Aorta (tissue), 5 donors: ENCODE measurements around the gene CEP126. TPM values are rescaled to one million over a fixed set of nuclear protein-coding genes. Genes with fewer than 3 reads are reported as not detected.
"Not testable (repeated sequence)": the region's sequence is repeated elsewhere in the genome, so short reads cannot be mapped to it uniquely, and the experiment has no call there.

Experiments used
- ATAC-seq: fragments of 200-7000 bp; cut with Tn5 transposase; one replicate; pipeline ENCODE4 v1.9.1; 2022; ENCODE audit warnings: moderate library complexity; ENCODE audit not compliant: low FRiP score
- DNase-seq, 2 donors: peaks; one replicate each; pipeline ENCODE4 v3.0.0-alpha.2; 2020
- H3K27ac ChIP-seq, 2 donors: one replicate each; pipeline ENCODE4 v1.5.1; 2013; ENCODE audit warnings: low read length in 2 of 2, mild to moderate bottlenecking in 2 of 2, moderate library complexity in 2 of 2, control low read depth in 1 of 2, inconsistent platforms in 1 of 2, low read depth in 1 of 2
- H3K27me3 ChIP-seq, 2 donors: one replicate each; pipeline ENCODE4 v1.6.1; 2013; ENCODE audit warnings: control low read depth in 1 of 2, low read length in 1 of 2, mild to moderate bottlenecking in 1 of 2, moderate library complexity in 1 of 2; ENCODE audit not compliant: insufficient read depth in 2 of 2, control insufficient read depth in 1 of 2
- H3K36me3 ChIP-seq, 2 donors: one replicate each; pipeline ENCODE4 v1.6.1; 2013; ENCODE audit warnings: control low read depth in 1 of 2, low read length in 1 of 2, mild to moderate bottlenecking in 1 of 2; ENCODE audit not compliant: insufficient read depth in 2 of 2, control insufficient read depth in 1 of 2
- H3K4me1 ChIP-seq, 2 donors: one replicate each; pipeline ENCODE4 v1.6.1; 2013; ENCODE audit warnings: low read length in 2 of 2, control low read depth in 1 of 2, mild to moderate bottlenecking in 1 of 2, moderate library complexity in 1 of 2; ENCODE audit not compliant: insufficient read depth in 2 of 2, control insufficient read depth in 1 of 2
- H3K4me3 ChIP-seq, 2 donors: one replicate each; pipeline ENCODE4 v1.5.1; 2013; ENCODE audit warnings: low read length in 2 of 2, control low read depth in 1 of 2, mild to moderate bottlenecking in 1 of 2
- H3K9me3 ChIP-seq: one replicate; pipeline ENCODE4 v1.6.1; 2013; ENCODE audit warnings: mild to moderate bottlenecking, low read length; ENCODE audit not compliant: control insufficient read depth
- WGBS, 2 donors: extraction: QIAGEN DNeasy Blood & Tissue Kit; methylation state at CpG; one replicate each; pipeline ENCODE4 v1.1.7; 2013; 5-methylcytosine and 5-hydroxymethylcytosine counted together
- intact Hi-C, 2 donors: fragments of 100-400 bp; cut with DNase I; formaldehyde crosslinking; loops; one replicate each; pipeline versions ENCODE4 v1.14.2 to v1.15.0; 2022
- polyA plus RNA-seq, 2 donors: library from polyadenylated mRNA; stranded (reverse); fragments of 200-250 nt; gene quantifications; one replicate each; pipeline ENCODE4 v1.2.3, GENCODE V29; 2013
- total RNA-seq, 2 donors: library from RNA; stranded (reverse); fragmentation: NEBNext Ultra II Directional; extraction: Animal tissue kit (Norgen Biotek cat#: 25700); gene quantifications; one replicate each; pipeline ENCODE4 v1.2.1, GENCODE V29; 2021
- donor health status: healthy with polysubstance abuse.
- donor health status: Bipolar disorder and iron deficiency.
- donor health status: DM: no; HTN: no; CAD: no.
- donor health status: DM: no; HTN: no; CAD: no.
- donor health status: DM: yes; HTN: yes; CAD: no.

CEP126 gene
- total and polyA plus RNA-seq, 4 donors, result 3.0 to 14.7 (median 11.5) TPM

DNA sequence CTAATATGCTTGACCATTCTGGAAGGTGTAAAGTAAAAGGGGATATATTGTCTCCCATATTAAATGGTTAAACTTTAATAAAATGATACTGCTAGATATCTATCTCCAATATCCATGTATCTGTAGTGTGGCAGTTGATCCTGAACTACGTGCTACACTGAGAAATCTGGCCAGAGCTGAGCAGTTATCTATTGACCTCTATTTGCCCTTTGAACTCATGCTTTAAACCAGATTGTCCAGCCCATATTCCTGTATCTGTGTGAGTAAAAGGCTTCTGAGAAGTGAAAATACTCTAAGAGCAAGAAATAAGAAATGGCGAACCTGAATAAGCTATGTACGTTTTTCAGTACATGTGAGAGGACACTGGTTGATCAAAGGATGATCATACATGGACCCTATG, 40.5 kb downstream of the CEP126 start:
- Histone ChIP-seq H3K9me3 (no peaks in the 10 kb centered on the region), H3K27ac (no peak overlapping the region), H3K36me3 (peaks cover 3% of the 10 kb centered on the region in 2 donors), H3K27me3 (no peaks in the 10 kb centered on the region), H3K4me3 (no peak overlapping the region), H3K4me1 (no peaks in the 10 kb centered on the region)
- DNase-seq (no peak), ATAC-seq (no peak)
- 91 to 92% methylated on average over 3 of the region's 3 CpGs for WGBS, 2 donors
- intact Hi-C loops, result no loop called here

DNA sequence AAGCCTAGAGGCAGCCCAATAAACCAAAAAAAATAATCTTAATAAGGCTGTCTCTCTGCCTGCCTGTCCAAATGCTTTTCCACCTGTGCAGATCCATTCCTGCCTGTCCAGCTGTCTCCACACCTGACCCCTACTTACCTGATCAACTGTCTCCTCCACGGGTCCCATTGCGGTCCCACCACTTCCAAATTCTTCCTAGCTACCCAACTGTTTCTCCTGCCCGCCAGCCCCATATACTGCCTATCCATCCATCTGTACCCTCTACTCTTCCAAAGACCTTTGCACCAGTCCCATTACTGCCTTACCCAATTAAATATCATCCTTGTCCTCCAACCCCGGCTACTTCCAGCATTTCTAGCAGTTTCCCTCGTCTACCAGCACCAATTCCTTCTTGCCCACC, 40.9 kb downstream of the CEP126 start:
- WGBS, 2 donors, result 94 to 95% methylated on average over 5 of the region's 5 CpGs

DNA sequence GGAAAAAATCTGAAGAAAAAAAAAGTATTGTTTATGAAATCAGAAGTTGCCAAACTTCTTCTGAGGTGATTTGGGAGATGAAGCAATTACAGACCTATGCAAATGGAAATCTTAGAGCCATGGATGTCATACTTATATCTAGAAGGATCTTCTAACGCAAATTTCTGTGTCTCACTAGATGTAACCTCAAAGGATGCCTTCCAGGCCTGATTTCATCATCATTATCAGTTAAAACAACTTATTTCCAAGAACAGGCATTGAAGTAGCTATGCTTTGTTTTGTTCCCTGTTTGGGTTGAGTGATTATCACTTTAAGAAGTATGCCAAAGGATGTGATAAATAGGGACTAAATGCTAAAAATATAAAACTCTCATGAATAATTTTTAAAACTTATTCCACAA, 45.4 kb downstream of the CEP126 start:
- intact Hi-C loops, result no loop called here
- H3K4me3 ChIP-seq, result no peak overlapping the region
- H3K9me3 ChIP-seq, result no peaks in the 10 kb centered on the region
- H3K27me3 ChIP-seq, result no peaks in the 10 kb centered on the region
- no peaks in the 10 kb centered on the region for H3K4me1 ChIP-seq
- DNase-seq (no peak), ATAC-seq (no peak)
- no peak overlapping the region for H3K27ac ChIP-seq
- H3K36me3 ChIP-seq, result peaks cover 3 to 5% of the 10 kb centered on the region in 2 donors
- WGBS, 2 donors, result 90 to 100% methylated on average over 1 of the region's 1 CpG

More for the DNA sequence above, 40.9 kb downstream of the CEP126 start:
- DNase-seq (no peak), ATAC-seq (no peak)
- Histone ChIP-seq H3K4me1 (no peaks in the 10 kb centered on the region), H3K9me3 (no peaks in the 10 kb centered on the region), H3K27me3 (no peaks in the 10 kb centered on the region), H3K4me3 (no peak overlapping the region), H3K27ac (no peak overlapping the region), H3K36me3 (peaks cover 3% of the 10 kb centered on the region in 2 donors)
- intact Hi-C loops, result no loop called here

DNA sequence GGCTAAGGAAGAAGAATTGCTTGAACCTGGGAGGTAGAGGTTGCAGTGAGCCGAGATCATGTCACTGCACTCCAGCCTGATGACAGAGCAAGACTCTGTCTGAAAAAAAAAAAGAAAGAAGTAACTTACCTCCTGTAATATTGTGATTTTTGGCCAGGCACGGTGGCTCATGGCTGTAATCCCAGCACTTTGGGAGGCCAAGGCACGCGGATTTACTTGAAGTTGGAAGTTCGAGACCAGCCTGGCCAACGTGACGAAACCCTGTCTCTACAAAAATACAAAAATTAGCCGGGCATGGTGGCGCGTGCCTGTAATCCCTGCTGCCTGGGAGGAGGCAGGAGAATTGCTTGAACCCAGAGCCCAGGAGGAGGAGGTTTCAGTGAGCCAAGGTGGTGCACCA, 49.4 kb downstream of the CEP126 start:
- 94% methylated on average over 10 of the region's 10 CpGs for WGBS, 2 donors
- H3K36me3 ChIP-seq, intact Hi-C loops, H3K27ac ChIP-seq, H3K4me1 ChIP-seq, H3K27me3 ChIP-seq, DNase-seq, H3K4me3 ChIP-seq, H3K9me3 ChIP-seq, ATAC-seq: not testable (repeated sequence)

DNA sequence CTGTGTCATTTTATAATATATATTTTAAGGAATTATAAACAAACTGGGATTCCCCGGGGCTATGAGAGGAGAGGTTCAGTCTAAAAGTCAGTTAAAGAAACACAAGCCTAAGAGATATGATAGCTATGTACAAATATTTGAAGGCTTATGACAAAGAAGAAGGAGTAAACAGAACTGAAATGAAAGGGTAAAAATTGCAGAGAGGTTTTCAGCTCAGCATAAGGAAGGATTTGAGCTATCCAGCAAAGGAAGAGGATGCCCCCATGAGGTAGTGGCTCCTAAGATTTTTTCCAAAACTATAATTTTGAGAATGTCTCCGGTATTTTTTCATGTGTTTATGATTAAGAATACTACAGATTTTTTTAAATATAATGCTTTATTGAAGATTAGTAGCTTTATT, 59.4 kb downstream of the CEP126 start:
- 35 to 46% methylated on average over 2 of the region's 2 CpGs for WGBS, 2 donors
- Histone ChIP-seq H3K36me3 (no peaks in the 10 kb centered on the region), H3K4me1 (no peaks in the 10 kb centered on the region), H3K9me3 (no peaks in the 10 kb centered on the region), H3K27ac (no peak overlapping the region), H3K27me3 (no peaks in the 10 kb centered on the region), H3K4me3 (no peak overlapping the region)
- intact Hi-C loops, result no loop called here
- DNase-seq, result no peak
- ATAC-seq, result no peak

DNA sequence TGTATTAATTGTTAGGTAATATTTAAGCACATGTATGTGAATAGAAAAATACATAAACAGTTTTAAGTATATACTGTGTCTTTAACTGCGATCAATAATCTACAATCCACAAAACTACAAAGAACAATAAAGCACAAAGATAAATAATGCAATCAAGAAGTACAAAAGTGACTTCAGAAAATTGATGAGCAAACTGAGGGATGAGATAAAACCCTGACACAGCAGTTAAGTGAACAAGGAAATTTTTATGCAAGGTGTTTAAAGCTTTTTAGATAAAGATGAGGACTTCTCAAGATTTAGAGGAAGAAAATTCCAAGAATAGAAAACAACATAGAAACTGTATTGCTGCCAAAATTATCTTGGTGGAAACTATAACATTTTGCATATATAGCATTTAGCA, 60.0 kb downstream of the CEP126 start:
- intact Hi-C loops, result no loop called here
- no peak overlapping the region for H3K27ac ChIP-seq
- ATAC-seq (no peak), DNase-seq (no peak)
- no peaks in the 10 kb centered on the region for H3K36me3 ChIP-seq
- no peaks in the 10 kb centered on the region for H3K27me3 ChIP-seq
- 89 to 96% methylated on average over 1 of the region's 1 CpG for WGBS, 2 donors
- no peaks in the 10 kb centered on the region for H3K4me1 ChIP-seq
- H3K4me3 ChIP-seq, result no peak overlapping the region
- H3K9me3 ChIP-seq, result no peaks in the 10 kb centered on the region

DNA sequence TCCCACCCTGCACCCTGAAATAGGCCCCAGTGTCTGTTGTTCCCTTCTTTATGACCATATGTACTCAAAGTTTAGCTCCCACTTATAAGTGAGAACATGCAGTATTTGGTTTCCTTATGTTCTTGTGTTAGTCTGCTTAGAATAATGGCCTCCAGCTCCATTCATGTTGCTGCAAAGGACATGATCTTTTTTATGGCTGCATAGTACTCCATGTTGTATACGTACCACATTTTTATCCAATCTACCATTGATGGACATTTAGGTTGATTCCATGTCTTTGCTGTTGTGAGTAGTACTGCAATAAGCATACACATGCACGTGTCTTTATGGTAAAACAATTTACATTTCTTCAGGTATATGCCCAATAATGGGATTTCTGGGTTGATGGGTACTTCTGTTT, 60.9 kb downstream of the CEP126 start:
- Histone ChIP-seq H3K9me3 (no peaks in the 10 kb centered on the region), H3K36me3 (no peaks in the 10 kb centered on the region), H3K4me3 (no peak overlapping the region), H3K4me1 (no peaks in the 10 kb centered on the region), H3K27ac (no peak overlapping the region), H3K27me3 (no peaks in the 10 kb centered on the region)
- WGBS, 2 donors, result 90 to 91% methylated on average over 2 of the region's 2 CpGs
- ATAC-seq (no peak), DNase-seq (no peak)
- intact Hi-C loops, result no loop called here

DNA sequence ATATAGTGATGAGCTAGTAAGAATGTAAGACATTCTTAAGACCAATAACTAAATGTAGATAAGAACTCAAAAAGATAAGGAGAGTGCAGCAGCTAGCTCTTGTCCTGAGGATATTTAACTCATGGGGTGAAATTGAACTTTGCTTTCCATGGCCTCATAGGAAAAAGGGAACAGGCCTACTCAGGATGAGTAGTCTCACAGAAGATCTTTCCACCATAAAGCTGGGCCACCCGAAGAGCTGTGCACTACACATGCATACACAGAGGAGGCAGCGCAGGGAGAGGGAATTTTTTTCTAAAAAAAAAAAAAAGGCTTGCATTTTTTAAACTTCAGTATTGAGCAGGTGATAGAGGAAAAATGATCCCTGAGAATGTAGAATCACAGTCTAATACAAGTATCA, 72.6 kb downstream of the CEP126 start:
- ATAC-seq (no peak), DNase-seq (no peak)
- Histone ChIP-seq H3K36me3 (peaks cover 2 to 5% of the 10 kb centered on the region in 2 donors), H3K4me1 (no peaks in the 10 kb centered on the region), H3K27ac (no peak overlapping the region), H3K27me3 (no peaks in the 10 kb centered on the region), H3K9me3 (no peaks in the 10 kb centered on the region), H3K4me3 (no peak overlapping the region)
- 89 to 97% methylated on average over 2 of the region's 2 CpGs for WGBS, 2 donors
- intact Hi-C loops, result no loop called here

DNA sequence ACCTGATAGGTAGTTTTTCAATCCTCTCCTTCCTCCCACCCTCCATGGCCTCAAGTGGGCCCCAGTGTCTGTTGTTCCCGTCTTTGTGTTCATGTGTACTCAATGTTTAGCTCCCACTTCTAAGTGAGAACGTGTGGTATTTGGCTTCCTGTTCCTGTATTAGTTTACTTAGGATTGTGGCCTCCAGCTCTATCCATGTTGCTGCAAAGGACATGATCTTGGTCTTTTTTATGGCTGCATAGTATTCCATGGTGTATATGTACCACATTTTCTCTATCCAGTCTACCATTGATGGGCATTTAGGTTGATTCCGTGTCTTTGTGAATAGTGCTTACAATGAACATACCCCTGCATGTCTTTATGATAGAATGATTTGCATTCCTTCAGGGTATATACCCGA, 78.4 kb downstream of the CEP126 start:
- 89 to 91% methylated on average over 4 of the region's 4 CpGs for WGBS, 2 donors

More for the DNA sequence above, 78.4 kb downstream of the CEP126 start:
- no peaks in the 10 kb centered on the region for H3K27me3 ChIP-seq
- no peaks in the 10 kb centered on the region for H3K9me3 ChIP-seq
- intact Hi-C loops, result loop anchor here in 1 of 2 donors (5.0 kb wide), 1 partner anchor 116 kb away; no protein-coding TSS in a partner anchor
- peaks cover 0 to 5% of the 10 kb centered on the region in 2 donors for H3K36me3 ChIP-seq
- no peak for ATAC-seq
- no peak overlapping the region for H3K4me3 ChIP-seq
- no peaks in the 10 kb centered on the region for H3K4me1 ChIP-seq
- H3K27ac ChIP-seq, result no peak overlapping the region
- no peak for DNase-seq
